Measurements from ENCODE around the gene MYCN.

Gene MYCN

GRCh38 chr2:15916336-15916735 lies 24.0 kb upstream of the MYCN start:
- H3K36me3 ChIP-seq (ENCODE audit: low read length) = no peaks in the 10 kb centered on the region
- no peak overlapping the region for H3K27ac ChIP-seq (ENCODE audit: low read depth, low read length)
- no peak for TF ChIP-seq CTCF (IDR thresholded peaks at IDR 0.05; ENCODE audit: insufficient read depth, low read length, poor library complexity, severe bottlenecking)
- no peak for TF ChIP-seq EZH2phosphoT487 (conservative IDR thresholded peaks at IDR 0.05; ENCODE audit: low read length)
- H3K4me3 ChIP-seq (ENCODE audit: insufficient read depth, low read length, poor library complexity, severe bottlenecking) = no peak overlapping the region
- no peak overlapping the region for H3K4me2 ChIP-seq (ENCODE audit: low read depth, low read length, poor library complexity, severe bottlenecking)
- no peak overlapping the region for H3K9ac ChIP-seq (ENCODE audit: low read length)
- no peaks in the 10 kb centered on the region for H3K9me3 ChIP-seq (ENCODE audit: insufficient read depth, low read length)
- no peak overlapping the region for H2AFZ ChIP-seq (ENCODE audit: low read depth, low read length, severe bottlenecking)
- H3F3A ChIP-seq (ENCODE audit: insufficient read depth) = no peaks in the 10 kb centered on the region
- H3K9me2 ChIP-seq (replicated peaks; ENCODE audit: insufficient read depth, low read length) = no peaks in the 10 kb centered on the region
- 0 out of 2 replicates have a peak, but pooled peaks cover 3% of the 10 kb centered on the region for H3K27me3 ChIP-seq (ENCODE audit: low read length)
- H3K79me2 ChIP-seq (ENCODE audit: insufficient read depth, low read length) = no peaks in the 10 kb centered on the region
- H4K20me1 ChIP-seq (ENCODE audit: low read depth, low read length) = no peaks in the 10 kb centered on the region

- H3K27me3 ChIP-seq (ENCODE audit: low read length) = 0 out of 2 replicates have a peak, but pooled peaks cover 3% of the 10 kb centered on the region
- no peaks in the 10 kb centered on the region for H3K79me2 ChIP-seq (ENCODE audit: insufficient read depth, low read length)
- H3K4me2 ChIP-seq (ENCODE audit: low read depth, low read length, poor library complexity, severe bottlenecking) = no peak overlapping the region
- H3K9me2 ChIP-seq (replicated peaks; ENCODE audit: insufficient read depth, low read length) = no peaks in the 10 kb centered on the region
- no peaks in the 10 kb centered on the region for H3F3A ChIP-seq (ENCODE audit: insufficient read depth)
- H3K4me3 ChIP-seq (ENCODE audit: insufficient read depth, low read length, poor library complexity, severe bottlenecking) = no peak overlapping the region
- no peak overlapping the region for H3K9ac ChIP-seq (ENCODE audit: low read length)
- no peak overlapping the region for H3K27ac ChIP-seq (ENCODE audit: low read depth, low read length)
- H4K20me1 ChIP-seq (ENCODE audit: low read depth, low read length) = no peaks in the 10 kb centered on the region
- no peak overlapping the region for H2AFZ ChIP-seq (ENCODE audit: low read depth, low read length, severe bottlenecking)
- no peaks in the 10 kb centered on the region for H3K36me3 ChIP-seq (ENCODE audit: low read length)
- no peaks in the 10 kb centered on the region for H3K9me3 ChIP-seq (ENCODE audit: insufficient read depth, low read length)
- TF ChIP-seq CTCF (IDR thresholded peaks at IDR 0.05; ENCODE audit: insufficient read depth, low read length, poor library complexity, severe bottlenecking) (no peak), EZH2phosphoT487 (conservative IDR thresholded peaks at IDR 0.05; ENCODE audit: low read length) (no peak)
These were observed 21.5 kb upstream of the MYCN start for GRCh38 chr2:15918761-15919356.

GRCh38 chr2:15919716-15920434 lies 20.5 kb upstream of the MYCN start:
- Histone ChIP-seq H3K4me3 (ENCODE audit: insufficient read depth, low read length, poor library complexity, severe bottlenecking) (no peak overlapping the region), H2AFZ (ENCODE audit: low read depth, low read length, severe bottlenecking) (no peak overlapping the region), H3K9me2 (replicated peaks; ENCODE audit: insufficient read depth, low read length) (no peaks in the 10 kb centered on the region)

More at GRCh38 chr2:15919716-15920434, 20.5 kb upstream of the MYCN start:
- H3K4me2 ChIP-seq (ENCODE audit: low read depth, low read length, poor library complexity, severe bottlenecking) = no peak overlapping the region
- H4K20me1 ChIP-seq (ENCODE audit: low read depth, low read length) = no peaks in the 10 kb centered on the region
- H3K36me3 ChIP-seq (ENCODE audit: low read length) = no peaks in the 10 kb centered on the region
- TF ChIP-seq EZH2phosphoT487 (conservative IDR thresholded peaks at IDR 0.05; ENCODE audit: low read length) = no peak
- TF ChIP-seq CTCF (IDR thresholded peaks at IDR 0.05; ENCODE audit: insufficient read depth, low read length, poor library complexity, severe bottlenecking) = no peak
- H3K79me2 ChIP-seq (ENCODE audit: insufficient read depth, low read length) = no peaks in the 10 kb centered on the region
- H3K27ac ChIP-seq (ENCODE audit: low read depth, low read length) = no peak overlapping the region
- H3K9ac ChIP-seq (ENCODE audit: low read length) = no peak overlapping the region
- 0 out of 2 replicates have a peak, but pooled peaks cover 3% of the 10 kb centered on the region for H3K27me3 ChIP-seq (ENCODE audit: low read length)
- H3F3A ChIP-seq (ENCODE audit: insufficient read depth) = no peaks in the 10 kb centered on the region
- H3K9me3 ChIP-seq (ENCODE audit: insufficient read depth, low read length) = no peaks in the 10 kb centered on the region
